Activated CD8-positive, alpha-beta memory T cell treated with anti-CD3 and anti-CD28 coated beads, Interleukin-2, amount 10 ng/mL, durations not matched to agents 7 days and 5 days (primary cell): ENCODE data around the gene REXO1. TPM values are rescaled to one million over a fixed set of nuclear protein-coding genes. Genes with fewer than 3 reads are reported as not detected.
A peak's percentile ranks its signal among the peaks of the same experiment; 100 is the strongest.

Source experiments
- ATAC-seq: fragments of 150-1000 bp; cut with Tn5 transposase; one replicate; pipeline ENCODE4 v1.10.0; 2021; ENCODE audit warnings: moderate library complexity
- CTCF ChIA-PET: fragments of 350-600 bp; sonication (Branson Sonifier 250); formaldehyde crosslinking; loops from one replicate; lab custom pipeline; 2021; ENCODE audit warnings: antibody characterized with exemption; lab: Charles Lee
- DNase-seq: peaks from one replicate; pipeline ENCODE4 v3.0.0-alpha.2; 2020
- H3K27ac Mint-ChIP-seq: one replicate; pipeline ENCODE4 v1.8.0; 2021; ENCODE audit warnings: mild to moderate bottlenecking, mixed read lengths
- H3K27me3 Mint-ChIP-seq: one replicate; pipeline ENCODE4 v1.8.0; 2021; ENCODE audit warnings: mixed read lengths
- H3K36me3 Mint-ChIP-seq: one replicate; pipeline ENCODE4 v1.8.0; 2021; ENCODE audit warnings: mild to moderate bottlenecking, mixed read lengths
- H3K4me1 Mint-ChIP-seq: one replicate; pipeline ENCODE4 v1.8.0; 2021; ENCODE audit warnings: mixed read lengths
- H3K4me3 Mint-ChIP-seq: one replicate; pipeline ENCODE4 v1.8.0; 2021; ENCODE audit warnings: mild to moderate bottlenecking, moderate library complexity, mixed read lengths
- H3K9me3 Mint-ChIP-seq: one replicate; pipeline ENCODE4 v1.8.0; 2022; ENCODE audit warnings: low read depth, mixed read lengths
- total RNA-seq, 2 experiments: library from RNA; stranded (reverse); gene quantifications; one replicate each; pipeline ENCODE4 v1.2.3, GENCODE V29; 2021

REXO1 gene
- total RNA-seq, 2 experiments from 2014 or later: 58.4 to 68.4 TPM

GRCh38 chr19:1846517-1847204 lies 1.6 kb downstream of the REXO1 start:
- H3K36me3 Mint-ChIP-seq: no peaks in the 10 kb centered on the region
- H3K4me1 Mint-ChIP-seq: peaks cover 42% of the 10 kb centered on the region
- peak overlapping the region; percentile 81 for H3K4me3 Mint-ChIP-seq
- ATAC-seq: no peak
- H3K27ac Mint-ChIP-seq: peak overlapping the region; percentile 94
- CTCF ChIA-PET: interaction anchor here (2.8 to 4.1 kb wide), 2 partner anchors 9 to 20 kb away, joined by 14 to 15 read pairs; no protein-coding TSS in a partner anchor
- DNase-seq: no peak
- no peaks in the 10 kb centered on the region for H3K27me3 Mint-ChIP-seq
- H3K9me3 Mint-ChIP-seq: no peaks in the 10 kb centered on the region

GRCh38 chr19:1845642-1846041 lies 2.6 kb downstream of the REXO1 start:
- Mint-ChIP-seq H3K4me1 (peaks cover 35% of the 10 kb centered on the region), H3K27ac (no peak overlapping the region), H3K27me3 (no peaks in the 10 kb centered on the region), H3K36me3 (no peaks in the 10 kb centered on the region), H3K9me3 (no peaks in the 10 kb centered on the region), H3K4me3 (no peak overlapping the region)
- CTCF ChIA-PET: interaction anchor here (1.6 to 4.1 kb wide), 3 partner anchors 8 to 19 kb away, joined by 3 to 15 read pairs (median 14); no protein-coding TSS in a partner anchor
- DNase-seq (no peak), ATAC-seq (no peak)

- Mint-ChIP-seq H3K4me1 (peaks cover 33% of the 10 kb centered on the region), H3K27ac (no peak overlapping the region), H3K4me3 (no peak overlapping the region), H3K36me3 (no peaks in the 10 kb centered on the region), H3K9me3 (no peaks in the 10 kb centered on the region), H3K27me3 (no peaks in the 10 kb centered on the region)
- no peak for DNase-seq
- CTCF ChIA-PET: interaction anchor here (1.6 to 4.1 kb wide), 3 partner anchors 8 to 19 kb away, joined by 3 to 15 read pairs (median 14); no protein-coding TSS in a partner anchor
- no peak for ATAC-seq
These were observed 3.2 kb downstream of the REXO1 start for GRCh38 chr19:1845125-1845515.

- no peaks in the 10 kb centered on the region for H3K9me3 Mint-ChIP-seq
- peaks cover 29% of the 10 kb centered on the region for H3K4me1 Mint-ChIP-seq
- H3K36me3 Mint-ChIP-seq: no peaks in the 10 kb centered on the region
- DNase-seq (no peak), ATAC-seq (no peak)
- no peaks in the 10 kb centered on the region for H3K27me3 Mint-ChIP-seq
- no peak overlapping the region for H3K4me3 Mint-ChIP-seq
- CTCF ChIA-PET: interaction anchor here (1.6 to 4.1 kb wide), 3 partner anchors 7 to 18 kb away, joined by 3 to 15 read pairs (median 14); no protein-coding TSS in a partner anchor
- H3K27ac Mint-ChIP-seq: no peak overlapping the region
These were observed 3.7 kb downstream of the REXO1 start for GRCh38 chr19:1844513-1845124.

- CTCF ChIA-PET: interaction anchor here (1.6 to 4.1 kb wide), 2 partner anchors 9 to 18 kb away, joined by 3 to 14 read pairs; no protein-coding TSS in a partner anchor
- no peak overlapping the region for H3K27ac Mint-ChIP-seq
- H3K9me3 Mint-ChIP-seq: no peaks in the 10 kb centered on the region
- DNase-seq: no peak
- no peak for ATAC-seq
- H3K36me3 Mint-ChIP-seq: no peaks in the 10 kb centered on the region
- H3K4me1 Mint-ChIP-seq: peaks cover 27% of the 10 kb centered on the region
- no peak overlapping the region for H3K4me3 Mint-ChIP-seq
- H3K27me3 Mint-ChIP-seq: no peaks in the 10 kb centered on the region
These were observed 4.5 kb downstream of the REXO1 start for GRCh38 chr19:1843646-1844394.

GRCh38 chr19:1843116-1843515 lies 5.2 kb downstream of the REXO1 start:
- CTCF ChIA-PET: interaction anchor here (4.1 kb wide), 1 partner anchor 17 kb away, joined by 14 read pairs; no protein-coding TSS in a partner anchor
- Mint-ChIP-seq H3K27me3 (no peaks in the 10 kb centered on the region), H3K36me3 (no peaks in the 10 kb centered on the region), H3K4me3 (no peak overlapping the region), H3K27ac (no peak overlapping the region), H3K9me3 (no peaks in the 10 kb centered on the region), H3K4me1 (peaks cover 25% of the 10 kb centered on the region)
- ATAC-seq (no peak), DNase-seq (no peak)

GRCh38 chr19:1841209-1841924 lies 6.9 kb downstream of the REXO1 start:
- ATAC-seq: no peak
- CTCF ChIA-PET: interaction anchor here (0.6 to 2.2 kb wide), 4 partner anchors 11 to 184 kb away, joined by 3 to 8 read pairs (median 4); no protein-coding TSS in a partner anchor
- no peak overlapping the region for H3K4me3 Mint-ChIP-seq
- peaks cover 13% of the 10 kb centered on the region for H3K4me1 Mint-ChIP-seq
- H3K36me3 Mint-ChIP-seq: no peaks in the 10 kb centered on the region
- H3K9me3 Mint-ChIP-seq: no peaks in the 10 kb centered on the region
- no peaks in the 10 kb centered on the region for H3K27me3 Mint-ChIP-seq
- no peak overlapping the region for H3K27ac Mint-ChIP-seq
- DNase-seq: no peak

GRCh38 chr19:1840541-1841115 lies 7.7 kb downstream of the REXO1 start:
- Mint-ChIP-seq H3K9me3 (no peaks in the 10 kb centered on the region), H3K27me3 (no peaks in the 10 kb centered on the region), H3K4me3 (no peak overlapping the region), H3K27ac (no peak overlapping the region), H3K4me1 (peaks cover 7% of the 10 kb centered on the region), H3K36me3 (no peaks in the 10 kb centered on the region)
- ATAC-seq: no peak
- DNase-seq: no peak
- CTCF ChIA-PET: interaction anchor here (0.7 to 5.6 kb wide), 5 partner anchors 8 to 15 kb away, joined by 3 to 42 read pairs (median 5); no protein-coding TSS in a partner anchor

GRCh38 chr19:1839658-1840540 lies 8.4 kb downstream of the REXO1 start:
- Mint-ChIP-seq H3K4me3 (no peak overlapping the region), H3K27ac (peak overlapping the region; percentile 19), H3K36me3 (no peaks in the 10 kb centered on the region), H3K27me3 (no peaks in the 10 kb centered on the region), H3K4me1 (peaks cover 6% of the 10 kb centered on the region), H3K9me3 (no peaks in the 10 kb centered on the region)
- CTCF ChIA-PET: interaction anchor here (0.9 to 5.6 kb wide), 5 partner anchors 9 to 25 kb away, joined by 3 to 42 read pairs (median 5); no protein-coding TSS in a partner anchor
- DNase-seq: no peak
- no peak for ATAC-seq

- no peak overlapping the region for H3K4me3 Mint-ChIP-seq
- H3K36me3 Mint-ChIP-seq: no peaks in the 10 kb centered on the region
- H3K4me1 Mint-ChIP-seq: peaks cover 2% of the 10 kb centered on the region
- DNase-seq (peak; percentile 71), ATAC-seq (peak; percentile 64)
- peak overlapping the region; percentile 32 for H3K27ac Mint-ChIP-seq
- H3K9me3 Mint-ChIP-seq: no peaks in the 10 kb centered on the region
- CTCF ChIA-PET: interaction anchor here (0.7 to 5.6 kb wide), 25 partner anchors 9 to 286 kb away, joined by 3 to 42 read pairs (median 4); partner anchors contain the start of gene UQCR11
- H3K27me3 Mint-ChIP-seq: no peaks in the 10 kb centered on the region
These were observed 10.6 kb downstream of the REXO1 start for GRCh38 chr19:1837625-1838105.

GRCh38 chr19:1837222-1837565 lies 11.1 kb downstream of the REXO1 start:
- Mint-ChIP-seq H3K36me3 (no peaks in the 10 kb centered on the region), H3K9me3 (no peaks in the 10 kb centered on the region), H3K4me3 (no peak overlapping the region), H3K4me1 (peaks cover under 1% of the 10 kb centered on the region), H3K27ac (no peak overlapping the region), H3K27me3 (no peaks in the 10 kb centered on the region)
- CTCF ChIA-PET: interaction anchor here (0.9 to 5.6 kb wide), 14 partner anchors 8 to 286 kb away, joined by 3 to 42 read pairs (median 6); no protein-coding TSS in a partner anchor
- no peak for DNase-seq
- ATAC-seq: no peak
